Glutamatergic neuron (in vitro differentiated cells): ENCODE data around the gene ADORA2A. TPM values are rescaled to one million over a fixed set of nuclear protein-coding genes. Genes with fewer than 3 reads are reported as not detected.

Source experiments
- DNase-seq: peaks from one replicate; pipeline ENCODE4 v3.0.0; 2022
- H3K27ac Mint-ChIP-seq: one replicate; pipeline ENCODE4 v1.8.0; 2020; ENCODE audit warnings: mild to moderate bottlenecking, mixed read lengths, inconsistent platforms; ENCODE audit not compliant: unreplicated experiment
- H3K27me3 Mint-ChIP-seq: one replicate; pipeline ENCODE4 v1.8.0; 2020; ENCODE audit warnings: mild to moderate bottlenecking, moderate library complexity, mixed read lengths, inconsistent platforms; ENCODE audit not compliant: unreplicated experiment
- H3K36me3 Mint-ChIP-seq: one replicate; pipeline ENCODE4 v1.8.0; 2020; ENCODE audit warnings: mild to moderate bottlenecking, mixed read lengths, inconsistent platforms; ENCODE audit not compliant: unreplicated experiment
- H3K4me1 Mint-ChIP-seq: one replicate; pipeline ENCODE4 v1.8.0; 2020; ENCODE audit warnings: mild to moderate bottlenecking, low read depth, mixed read lengths, inconsistent platforms; ENCODE audit not compliant: unreplicated experiment
- H3K4me3 Mint-ChIP-seq: one replicate; pipeline ENCODE4 v1.8.0; 2020; ENCODE audit warnings: mild to moderate bottlenecking, mixed read lengths, inconsistent platforms; ENCODE audit not compliant: unreplicated experiment
- H3K9me3 Mint-ChIP-seq: one replicate; pipeline ENCODE4 v1.8.0; 2020; ENCODE audit warnings: mild to moderate bottlenecking, moderate library complexity, mixed read lengths, inconsistent platforms; ENCODE audit not compliant: unreplicated experiment
- total RNA-seq: library from RNA; stranded (reverse); fragmentation: NEBNext Ultra II Directional; extraction: Animal tissue kit (Norgen Biotek cat#: 25700); gene quantifications from one replicate; pipeline ENCODE4 v1.2.1, GENCODE V29; 2021; ENCODE audit not compliant: unreplicated experiment
- TF ChIP-seq, protein P1 (sequence below): fragments of 200-600 bp; sonication (generic); IDR thresholded peaks from one replicate; pipeline ENCODE4 v1.5.0; 2021; ENCODE audit not compliant: partially characterized antibody, unreplicated experiment

Gene ADORA2A
- total RNA-seq, 1 donor from 2014 or later: 15.9 TPM

DNA sequence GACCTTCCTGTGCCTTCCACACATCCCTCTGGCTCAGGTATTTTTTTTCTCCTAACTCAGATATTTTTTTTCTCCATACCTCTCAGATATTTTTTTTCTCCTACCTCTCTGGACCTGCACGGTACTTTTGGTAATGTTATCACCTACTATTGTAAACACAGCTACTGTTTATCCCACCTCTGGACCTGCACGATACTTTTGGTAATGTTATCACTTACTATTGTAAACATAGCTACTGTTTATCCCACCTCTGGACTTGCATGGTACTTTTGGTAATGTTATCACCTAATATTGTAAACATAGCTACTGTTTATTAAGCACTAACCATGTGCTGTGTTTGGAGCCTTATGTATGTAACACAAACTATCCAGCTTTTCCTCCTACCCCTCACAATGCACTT lies 55.6 kb downstream of the ADORA2A start:
- Mint-ChIP-seq H3K4me3 (no peak overlapping the region), H3K9me3 (no peaks in the 10 kb centered on the region), H3K36me3 (no peaks in the 10 kb centered on the region), H3K27me3 (no peaks in the 10 kb centered on the region), H3K4me1 (peaks cover 11% of the 10 kb centered on the region), H3K27ac (no peak overlapping the region)
- no peak for DNase-seq
- TF ChIP-seq, protein P1, sequence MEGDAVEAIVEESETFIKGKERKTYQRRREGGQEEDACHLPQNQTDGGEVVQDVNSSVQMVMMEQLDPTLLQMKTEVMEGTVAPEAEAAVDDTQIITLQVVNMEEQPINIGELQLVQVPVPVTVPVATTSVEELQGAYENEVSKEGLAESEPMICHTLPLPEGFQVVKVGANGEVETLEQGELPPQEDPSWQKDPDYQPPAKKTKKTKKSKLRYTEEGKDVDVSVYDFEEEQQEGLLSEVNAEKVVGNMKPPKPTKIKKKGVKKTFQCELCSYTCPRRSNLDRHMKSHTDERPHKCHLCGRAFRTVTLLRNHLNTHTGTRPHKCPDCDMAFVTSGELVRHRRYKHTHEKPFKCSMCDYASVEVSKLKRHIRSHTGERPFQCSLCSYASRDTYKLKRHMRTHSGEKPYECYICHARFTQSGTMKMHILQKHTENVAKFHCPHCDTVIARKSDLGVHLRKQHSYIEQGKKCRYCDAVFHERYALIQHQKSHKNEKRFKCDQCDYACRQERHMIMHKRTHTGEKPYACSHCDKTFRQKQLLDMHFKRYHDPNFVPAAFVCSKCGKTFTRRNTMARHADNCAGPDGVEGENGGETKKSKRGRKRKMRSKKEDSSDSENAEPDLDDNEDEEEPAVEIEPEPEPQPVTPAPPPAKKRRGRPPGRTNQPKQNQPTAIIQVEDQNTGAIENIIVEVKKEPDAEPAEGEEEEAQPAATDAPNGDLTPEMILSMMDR: no peak

DNA sequence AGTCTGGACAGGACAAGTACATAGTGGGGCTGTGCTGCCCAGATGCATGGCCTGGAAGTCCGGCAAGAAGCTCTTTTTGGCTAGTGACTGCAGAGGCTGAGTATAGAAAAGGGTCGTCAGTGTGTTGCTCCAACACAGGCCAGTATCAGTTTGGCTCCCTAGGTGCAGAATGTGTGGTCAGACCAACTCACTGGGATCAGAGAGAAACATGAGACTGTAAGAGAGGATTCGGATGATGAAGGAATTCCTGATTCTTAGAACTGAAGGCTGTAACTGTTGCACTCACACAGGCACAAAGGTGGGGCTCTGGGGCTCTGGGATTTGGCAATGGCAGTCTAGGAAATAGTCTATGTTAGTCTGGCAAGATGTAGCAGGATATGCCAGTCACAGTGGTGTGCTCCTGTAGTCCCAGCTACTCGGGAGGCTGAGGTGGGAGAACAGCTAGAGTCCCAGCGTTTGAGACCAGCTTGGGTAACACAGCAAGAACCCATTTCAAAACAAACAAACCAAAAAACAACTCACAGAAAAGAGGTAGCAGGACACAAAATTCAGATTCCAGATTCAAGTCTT lies 56.7 kb downstream of the ADORA2A start:
- TF ChIP-seq, protein P1: no peak
- H3K9me3 Mint-ChIP-seq: no peaks in the 10 kb centered on the region
- H3K27me3 Mint-ChIP-seq: no peaks in the 10 kb centered on the region
- no peak for DNase-seq
- no peaks in the 10 kb centered on the region for H3K36me3 Mint-ChIP-seq
- H3K4me3 Mint-ChIP-seq: no peak overlapping the region
- peaks cover 7% of the 10 kb centered on the region for H3K4me1 Mint-ChIP-seq
- H3K27ac Mint-ChIP-seq: no peak overlapping the region

DNA sequence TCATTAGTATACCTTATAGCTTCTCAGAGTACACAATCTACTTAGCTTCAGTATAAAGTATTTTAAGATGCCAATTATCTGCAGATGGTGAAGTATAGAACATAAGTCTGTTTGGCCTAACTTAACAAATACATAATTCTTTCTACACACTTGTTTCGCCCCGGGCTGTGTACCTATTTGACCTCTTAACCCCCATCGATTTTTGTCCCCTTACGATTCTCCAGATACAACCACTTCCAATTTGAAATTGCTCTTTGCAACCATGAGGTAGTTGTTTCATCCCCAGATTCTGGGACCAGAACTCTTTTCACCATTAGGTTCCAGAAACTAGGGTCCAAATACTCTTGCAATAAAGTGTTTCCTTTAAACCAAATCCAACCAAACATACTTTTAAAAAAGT lies 57.8 kb downstream of the ADORA2A start:
- Mint-ChIP-seq H3K36me3 (peaks cover 5% of the 10 kb centered on the region), H3K9me3 (no peaks in the 10 kb centered on the region), H3K27ac (no peak overlapping the region), H3K4me3 (no peak overlapping the region), H3K27me3 (no peaks in the 10 kb centered on the region), H3K4me1 (peaks cover 7% of the 10 kb centered on the region)
- no peak for DNase-seq
- TF ChIP-seq, protein P1: no peak

DNA sequence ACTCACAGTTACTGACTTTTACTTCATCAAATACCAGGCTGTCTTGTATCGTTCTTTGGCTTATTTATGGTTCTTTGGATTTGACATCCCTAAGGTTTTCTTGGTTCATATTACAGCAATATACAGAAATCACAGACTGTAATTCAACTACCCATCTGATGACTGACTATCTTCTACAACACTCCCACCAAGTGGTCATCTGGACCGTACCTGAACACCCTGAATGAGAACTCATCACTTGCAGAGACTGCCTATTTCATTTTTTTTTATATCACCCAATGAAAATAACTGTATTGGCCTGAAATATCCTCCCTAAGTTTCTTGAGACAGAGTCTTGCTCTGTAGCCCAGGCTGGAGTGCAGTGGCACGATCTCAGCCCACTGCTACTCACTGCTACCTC lies 58.2 kb downstream of the ADORA2A start:
- DNase-seq: no peak
- no peaks in the 10 kb centered on the region for H3K27me3 Mint-ChIP-seq
- no peak overlapping the region for H3K4me3 Mint-ChIP-seq
- TF ChIP-seq, protein P1: no peak
- peaks cover 7% of the 10 kb centered on the region for H3K4me1 Mint-ChIP-seq
- no peaks in the 10 kb centered on the region for H3K9me3 Mint-ChIP-seq
- H3K27ac Mint-ChIP-seq: no peak overlapping the region
- H3K36me3 Mint-ChIP-seq: peaks cover 5% of the 10 kb centered on the region

DNA sequence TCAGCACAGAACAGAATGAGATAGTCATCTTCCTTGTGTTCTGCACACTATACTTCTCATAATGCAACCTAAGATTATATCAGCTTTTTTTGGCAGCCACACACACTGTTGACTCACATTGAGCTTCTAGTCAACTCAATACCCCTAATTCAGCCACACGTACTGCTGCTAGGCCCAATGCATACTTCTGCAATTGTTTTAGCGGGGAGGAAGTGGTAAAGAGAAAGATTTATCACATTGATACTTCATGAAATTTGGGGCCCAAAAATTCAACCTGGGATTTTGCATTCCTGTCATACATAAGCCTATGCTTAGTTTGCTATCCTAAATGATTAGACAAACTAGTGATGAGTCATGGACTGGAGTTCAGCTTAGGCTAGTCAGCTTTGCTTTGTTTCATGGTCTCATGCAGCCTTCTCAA lies 59.1 kb downstream of the ADORA2A start:
- DNase-seq: no peak
- TF ChIP-seq, protein P1: no peak
- no peak overlapping the region for H3K27ac Mint-ChIP-seq
- no peaks in the 10 kb centered on the region for H3K9me3 Mint-ChIP-seq
- peaks cover 7% of the 10 kb centered on the region for H3K4me1 Mint-ChIP-seq
- H3K27me3 Mint-ChIP-seq: no peaks in the 10 kb centered on the region
- H3K36me3 Mint-ChIP-seq: peaks cover 5% of the 10 kb centered on the region
- no peak overlapping the region for H3K4me3 Mint-ChIP-seq
